Fibroblast of gingiva (primary cell): ENCODE measurements around the gene KLK6.

ENCODE experiments used
- DNase-seq: peaks from one replicate; pipeline ENCODE4 v3.0.0-alpha.2; 2011; ENCODE audit warnings: low read depth

Gene KLK6

GRCh38 chr19:50910722-50911121 lies 58.7 kb downstream of the KLK6 start:
- DNase-seq = no peak

- DNase-seq = no peak
These were observed 59.9 kb downstream of the KLK6 start for GRCh38 chr19:50909240-50910070.
